HepG2 (cell line): ENCODE results near the gene ZNF563. TPM values are rescaled to one million over a fixed set of nuclear protein-coding genes. Genes with fewer than 3 reads are reported as not detected.

Experiments
- ARNT2 ChIP-seq: sonication (generic); formaldehyde crosslinking; IDR thresholded peaks from 2 replicates; pipeline ENCODE4 v1.8.0; 2022; ENCODE audit warnings: mild to moderate bottlenecking, low read depth, missing genetic modification reagents, moderate library complexity
- ERF ChIP-seq: IDR thresholded peaks from 2 replicates; pipeline ENCODE4 v1.6.1; 2018; ENCODE audit warnings: missing biosample characterization, missing genetic modification reagents
- HIVEP1 ChIP-seq: sonication (generic); formaldehyde crosslinking; IDR thresholded peaks from 2 replicates; pipeline ENCODE4 v1.4.0; 2020; ENCODE audit warnings: mild to moderate bottlenecking, missing genetic modification reagents
- HNRNPLL ChIP-seq: fragments of 200-400 bp; formaldehyde crosslinking; IDR thresholded peaks from 2 replicates; pipeline ENCODE4 v1.6.1; 2017; ENCODE audit warnings: mild to moderate bottlenecking, low read depth, low read length; ENCODE audit not compliant: poor library complexity, severe bottlenecking
- NFE2L2 ChIP-seq: fragments of 150-350 bp; IDR thresholded peaks from 2 replicates; pipeline ENCODE4 v1.6.1; 2014; ENCODE audit warnings: low read length
- NR2F2 ChIP-seq: IDR thresholded peaks from 2 replicates; pipeline ENCODE4 v1.6.1; 2012; ENCODE audit warnings: low read depth, inconsistent platforms, borderline replicate concordance
- RELA ChIP-seq: sonication (generic); formaldehyde crosslinking; IDR thresholded peaks from 2 replicates; pipeline ENCODE4 v1.4.0; 2020; ENCODE audit warnings: missing genetic modification reagents
- RXRA ChIP-seq: sonication (generic); formaldehyde crosslinking; IDR thresholded peaks from 2 replicates; pipeline ENCODE4 v1.5.1; 2020; ENCODE audit warnings: missing genetic modification reagents
- SALL2 ChIP-seq: sonication (generic); formaldehyde crosslinking; IDR thresholded peaks from 2 replicates; pipeline ENCODE4 v1.8.1; 2023; ENCODE audit warnings: mild to moderate bottlenecking, missing genetic modification reagents, inconsistent platforms
- SMAD3 ChIP-seq: sonication (generic); formaldehyde crosslinking; IDR thresholded peaks from 2 replicates; pipeline ENCODE4 v1.4.0; 2020; ENCODE audit warnings: missing genetic modification reagents
- SOX6 ChIP-seq, 2 experiments: fragments of 450-650 bp in 1 of 2; sonication (generic) in 1 of 2; formaldehyde crosslinking in 1 of 2; IDR thresholded peaks; 2 replicates each; pipeline versions ENCODE4 v1.4.0 to v1.6.1; 2017 to 2020; ENCODE audit warnings: antibody characterized with exemption in 1 of 2, mild to moderate bottlenecking in 1 of 2, missing genetic modification reagents in 1 of 2
- SRY ChIP-seq: sonication (generic); formaldehyde crosslinking; IDR thresholded peaks from 2 replicates; pipeline ENCODE4 v1.8.0; 2022; ENCODE audit warnings: mild to moderate bottlenecking, missing genetic modification reagents
- THAP11 ChIP-seq: IDR thresholded peaks from 2 replicates; pipeline ENCODE4 v1.6.1; 2016; ENCODE audit warnings: missing biosample characterization, missing genetic modification reagents
- ZFP37 ChIP-seq: sonication (generic); formaldehyde crosslinking; IDR thresholded peaks from 2 replicates; pipeline ENCODE4 v1.4.0; 2020; ENCODE audit warnings: missing genetic modification reagents, borderline replicate concordance
- ZNF225 ChIP-seq: sonication (generic); formaldehyde crosslinking; IDR thresholded peaks from 2 replicates; pipeline ENCODE4 v1.4.0; 2020; ENCODE audit warnings: mild to moderate bottlenecking, missing genetic modification reagents
- ZNF501 ChIP-seq: sonication (generic); formaldehyde crosslinking; IDR thresholded peaks from 2 replicates; pipeline ENCODE4 v1.5.1; 2020; ENCODE audit warnings: mild to moderate bottlenecking, moderate library complexity, missing genetic modification reagents
- ZNF768 ChIP-seq: sonication (generic); formaldehyde crosslinking; IDR thresholded peaks from 2 replicates; pipeline ENCODE4 v1.4.0; 2020; ENCODE audit warnings: missing genetic modification reagents
- ZNF776 ChIP-seq: sonication (generic); formaldehyde crosslinking; IDR thresholded peaks from 2 replicates; pipeline ENCODE4 v1.4.0; 2020; ENCODE audit warnings: mild to moderate bottlenecking, missing genetic modification reagents
- ZSCAN20 ChIP-seq: sonication (generic); formaldehyde crosslinking; IDR thresholded peaks from 2 replicates; pipeline ENCODE4 v1.4.0; 2020; ENCODE audit warnings: missing genetic modification reagents, mild to moderate bottlenecking, borderline replicate concordance
- polyA plus RNA-seq, 8 experiments: library from polyadenylated mRNA; depleted of rRNA in 3 of 8; stranded (reverse) in 7 of 8; unstranded in 1 of 8; fragments of >200 nt; fragmentation: Illumina TruSeq in 4 of 8; extraction: Trizol in 4 of 8; gene quantifications; 2 replicates each; pipeline versions ENCODE4 v1.2.1 to v1.2.3, GENCODE V29; 2011 to 2016; ENCODE audit warnings: low read depth in 4 of 8, missing spikeins in 1 of 8, mixed read lengths in 1 of 8; ENCODE audit not compliant: insufficient read depth in 1 of 8
- total RNA-seq, 5 experiments: library from RNA; depleted of rRNA; stranded (reverse); fragments of >200 nt; fragmentation: Illumina TruSeq; extraction: Trizol; gene quantifications; 2 replicates each; pipeline ENCODE4 v1.2.3, GENCODE V29; 2016; ENCODE audit warnings: low read depth in 1 of 5
- TF ChIP-seq, protein P1 (sequence below): sonication (generic); formaldehyde crosslinking; conservative IDR thresholded peaks from 2 replicates; pipeline ENCODE4 v1.5.0; 2020; ENCODE audit warnings: missing genetic modification reagents
- TF ChIP-seq, protein P2 (sequence below): sonication (generic); formaldehyde crosslinking; conservative IDR thresholded peaks from 2 replicates; pipeline ENCODE4 v1.8.1; 2023; ENCODE audit warnings: missing genetic modification reagents
- TF ChIP-seq, protein P3 (sequence below), 2 experiments: sonication (generic) in 1 of 2; formaldehyde crosslinking in 1 of 2; IDR thresholded peaks; 2 replicates each; pipeline versions ENCODE4 v1.4.0 to v1.6.1; 2016 to 2020; ENCODE audit warnings: borderline replicate concordance in 1 of 2, low read depth in 1 of 2, mild to moderate bottlenecking in 1 of 2, missing genetic modification reagents in 1 of 2

ZNF563 gene
- total and polyA plus RNA-seq, 2 of the 13 experiments (the other 11 are each of a cell fraction or from before 2014, with no cell fraction given), result 7.5 to 19.5 TPM

DNA sequence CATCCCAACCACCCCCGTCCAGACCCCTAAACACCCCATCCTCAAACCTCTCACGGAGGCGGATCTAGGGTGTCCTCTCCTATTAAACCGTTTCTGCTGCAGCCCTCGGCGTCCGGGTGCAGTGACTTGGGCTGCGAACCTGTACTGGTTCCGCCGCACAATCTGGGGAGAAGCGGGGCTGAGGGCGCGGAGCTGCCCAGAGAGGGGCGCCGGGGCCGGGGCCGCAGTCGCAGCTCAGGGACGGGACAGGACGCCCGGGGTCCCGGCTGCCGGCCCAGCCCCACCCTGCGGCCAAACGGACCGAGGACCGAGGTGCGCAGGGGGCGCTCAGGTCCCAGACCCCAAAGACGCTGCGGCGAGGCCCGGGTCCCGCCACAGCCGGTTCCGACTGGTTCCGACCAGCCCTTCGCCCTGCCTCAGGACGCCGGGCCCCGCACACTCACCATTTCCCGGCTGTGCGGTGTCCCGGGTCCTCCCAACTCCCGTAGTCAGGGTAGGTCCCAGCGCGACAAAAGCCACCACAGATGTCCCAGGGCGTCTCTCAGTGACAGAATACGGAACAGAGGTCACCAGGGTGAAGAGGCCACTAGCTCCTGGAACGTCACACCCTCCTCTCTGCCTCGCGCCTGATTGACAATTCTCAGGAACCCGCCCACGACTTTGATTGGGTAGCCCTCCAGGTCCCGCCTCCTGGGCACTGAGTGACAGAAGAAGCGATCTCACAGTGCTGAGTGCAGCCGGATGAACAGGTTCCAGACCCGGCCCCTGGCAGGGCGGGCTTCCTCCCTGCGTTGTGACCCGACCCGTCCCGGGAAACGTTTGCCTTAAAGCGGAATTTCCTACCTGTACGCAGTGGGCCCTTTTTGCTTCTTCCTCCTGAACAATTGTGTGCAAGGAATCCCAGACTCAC lies 38.9 kb downstream of the ZNF563 start, which contains the start of gene ZNF44 (continued):
- TF ChIP-seq, protein P1, sequence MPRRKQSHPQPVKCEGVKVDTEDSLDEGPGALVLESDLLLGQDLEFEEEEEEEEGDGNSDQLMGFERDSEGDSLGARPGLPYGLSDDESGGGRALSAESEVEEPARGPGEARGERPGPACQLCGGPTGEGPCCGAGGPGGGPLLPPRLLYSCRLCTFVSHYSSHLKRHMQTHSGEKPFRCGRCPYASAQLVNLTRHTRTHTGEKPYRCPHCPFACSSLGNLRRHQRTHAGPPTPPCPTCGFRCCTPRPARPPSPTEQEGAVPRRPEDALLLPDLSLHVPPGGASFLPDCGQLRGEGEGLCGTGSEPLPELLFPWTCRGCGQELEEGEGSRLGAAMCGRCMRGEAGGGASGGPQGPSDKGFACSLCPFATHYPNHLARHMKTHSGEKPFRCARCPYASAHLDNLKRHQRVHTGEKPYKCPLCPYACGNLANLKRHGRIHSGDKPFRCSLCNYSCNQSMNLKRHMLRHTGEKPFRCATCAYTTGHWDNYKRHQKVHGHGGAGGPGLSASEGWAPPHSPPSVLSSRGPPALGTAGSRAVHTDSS, result no peak
- TF ChIP-seq THAP11 (CRISPR knock-in tag), result peak; percentile 68
- peak; percentile 44 for TF ChIP-seq SALL2 (CRISPR knock-in tag)
- 0 out of 2 replicates have a peak, but pooled peaks have one; percentile 27 for TF ChIP-seq ZSCAN20
- no peak; the same call in 1 of the 2 replicates for TF ChIP-seq ZNF225 (CRISPR knock-in tag)
- peak; percentile 87 for TF ChIP-seq NR2F2
- TF ChIP-seq ZNF768 (CRISPR knock-in tag), result peak; percentile 13; the same call in 1 of the 2 replicates
- 0 out of 2 replicates have a peak, but pooled peaks have one; percentile 33 for TF ChIP-seq ZFP37
- peak; percentile 67 for TF ChIP-seq ERF (CRISPR knock-in tag)
- TF ChIP-seq HIVEP1 (CRISPR knock-in tag), result peak; percentile 29; the same call in 1 of the 2 replicates
- TF ChIP-seq SRY (CRISPR knock-in tag), result peak; percentile 31; the same call in 1 of the 2 replicates
- no peak for TF ChIP-seq ARNT2 (CRISPR knock-in tag)
- TF ChIP-seq SMAD3 (CRISPR knock-in tag), result peak; percentile 27; the same call in 1 of the 2 replicates
- TF ChIP-seq, protein P2, sequence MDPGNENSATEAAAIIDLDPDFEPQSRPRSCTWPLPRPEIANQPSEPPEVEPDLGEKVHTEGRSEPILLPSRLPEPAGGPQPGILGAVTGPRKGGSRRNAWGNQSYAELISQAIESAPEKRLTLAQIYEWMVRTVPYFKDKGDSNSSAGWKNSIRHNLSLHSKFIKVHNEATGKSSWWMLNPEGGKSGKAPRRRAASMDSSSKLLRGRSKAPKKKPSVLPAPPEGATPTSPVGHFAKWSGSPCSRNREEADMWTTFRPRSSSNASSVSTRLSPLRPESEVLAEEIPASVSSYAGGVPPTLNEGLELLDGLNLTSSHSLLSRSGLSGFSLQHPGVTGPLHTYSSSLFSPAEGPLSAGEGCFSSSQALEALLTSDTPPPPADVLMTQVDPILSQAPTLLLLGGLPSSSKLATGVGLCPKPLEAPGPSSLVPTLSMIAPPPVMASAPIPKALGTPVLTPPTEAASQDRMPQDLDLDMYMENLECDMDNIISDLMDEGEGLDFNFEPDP (CRISPR knock-in tag), result 0 out of 2 replicates have a peak, but pooled peaks have one; percentile 63
- TF ChIP-seq ZNF501 (CRISPR knock-in tag), result peak; percentile 80; the same call in 1 of the 2 replicates
- TF ChIP-seq RELA (CRISPR knock-in tag), result no peak
- TF ChIP-seq RXRA (CRISPR knock-in tag), result peak; percentile 88
- 0 out of 2 replicates have a peak, but pooled peaks have one; percentile 19 for TF ChIP-seq ZNF776 (CRISPR knock-in tag)
- TF ChIP-seq SOX6 (IDR thresholded peaks at IDR 0.05), result no peak
- peak; percentile 29 for TF ChIP-seq SOX6 (CRISPR knock-in tag; IDR thresholded peaks at IDR 0.05)
- TF ChIP-seq, protein P3, sequence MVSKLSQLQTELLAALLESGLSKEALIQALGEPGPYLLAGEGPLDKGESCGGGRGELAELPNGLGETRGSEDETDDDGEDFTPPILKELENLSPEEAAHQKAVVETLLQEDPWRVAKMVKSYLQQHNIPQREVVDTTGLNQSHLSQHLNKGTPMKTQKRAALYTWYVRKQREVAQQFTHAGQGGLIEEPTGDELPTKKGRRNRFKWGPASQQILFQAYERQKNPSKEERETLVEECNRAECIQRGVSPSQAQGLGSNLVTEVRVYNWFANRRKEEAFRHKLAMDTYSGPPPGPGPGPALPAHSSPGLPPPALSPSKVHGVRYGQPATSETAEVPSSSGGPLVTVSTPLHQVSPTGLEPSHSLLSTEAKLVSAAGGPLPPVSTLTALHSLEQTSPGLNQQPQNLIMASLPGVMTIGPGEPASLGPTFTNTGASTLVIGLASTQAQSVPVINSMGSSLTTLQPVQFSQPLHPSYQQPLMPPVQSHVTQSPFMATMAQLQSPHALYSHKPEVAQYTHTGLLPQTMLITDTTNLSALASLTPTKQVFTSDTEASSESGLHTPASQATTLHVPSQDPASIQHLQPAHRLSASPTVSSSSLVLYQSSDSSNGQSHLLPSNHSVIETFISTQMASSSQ (IDR thresholded peaks at IDR 0.05; ENCODE audit: low read depth), result peak; percentile 37; the same call in 1 of the 2 replicates
- TF ChIP-seq, protein P3 (CRISPR knock-in tag; IDR thresholded peaks at IDR 0.05; ENCODE audit: borderline replicate concordance), result 0 out of 2 replicates have a peak, but pooled peaks have one; percentile 39
- TF ChIP-seq HNRNPLL, result peak; percentile 50
- no peak for TF ChIP-seq NFE2L2
